COLO829 (cell line): ENCODE data around the gene NUDCD2.
"Not testable (repeated sequence)": the region's sequence is repeated elsewhere in the genome, so short reads cannot be mapped to it uniquely, and the experiment has no call there.

Experiments used
- DNase-seq: peaks from one replicate; pipeline ENCODE4 v3.0.0; 2012; ENCODE audit warnings: low spot score

NUDCD2 gene

GRCh38 chr5:163426128-163426527 is 33.8 kb downstream of the NUDCD2 start:
- DNase-seq = not testable (repeated sequence)

DNA sequence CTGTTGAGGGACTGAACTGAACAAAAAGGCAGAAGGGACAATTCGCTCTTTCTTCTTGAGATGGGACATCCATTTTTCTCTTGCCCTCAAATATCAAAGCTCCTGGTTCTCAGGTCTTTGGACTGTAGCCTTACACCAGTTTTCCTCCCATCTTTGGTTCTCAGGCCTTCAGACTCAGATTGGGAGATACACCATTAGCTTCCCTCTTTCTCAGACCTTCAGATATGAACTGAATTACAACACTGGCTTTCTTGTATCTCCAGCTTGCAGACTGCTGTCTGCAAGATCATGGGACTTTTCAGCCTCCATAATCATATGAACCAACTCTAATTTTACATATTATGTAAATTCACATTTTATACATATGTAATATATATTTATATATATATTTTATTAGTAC is 35.1 kb downstream of the NUDCD2 start:
- DNase-seq = no peak

GRCh38 chr5:163415673-163416072 is 44.2 kb downstream of the NUDCD2 start:
- DNase-seq = not testable (repeated sequence)

- no peak for DNase-seq
Observed at GRCh38 chr5:163410505-163410904, 49.4 kb downstream of the NUDCD2 start.

DNA sequence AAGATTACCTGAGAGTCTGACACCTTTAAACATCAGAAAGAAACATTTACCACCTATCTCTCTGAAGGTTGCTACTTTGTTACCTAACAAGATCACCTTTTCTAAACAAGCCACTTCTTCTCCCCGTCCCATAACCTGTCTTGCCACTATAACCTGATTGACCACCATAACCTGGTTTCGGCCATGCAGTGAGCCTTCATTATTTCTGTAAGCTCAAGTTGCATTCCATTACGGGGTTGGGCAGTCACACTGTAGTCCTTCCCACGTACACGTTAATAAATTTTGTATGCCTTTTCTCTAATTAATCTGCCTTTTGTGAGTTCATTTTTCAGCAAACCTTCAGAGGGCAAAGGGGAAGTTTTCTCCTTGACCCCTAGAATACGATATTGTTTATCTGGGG is 50.5 kb downstream of the NUDCD2 start:
- DNase-seq = no peak

GRCh38 chr5:163408311-163408923 is 51.5 kb downstream of the NUDCD2 start:
- DNase-seq = no peak

DNA sequence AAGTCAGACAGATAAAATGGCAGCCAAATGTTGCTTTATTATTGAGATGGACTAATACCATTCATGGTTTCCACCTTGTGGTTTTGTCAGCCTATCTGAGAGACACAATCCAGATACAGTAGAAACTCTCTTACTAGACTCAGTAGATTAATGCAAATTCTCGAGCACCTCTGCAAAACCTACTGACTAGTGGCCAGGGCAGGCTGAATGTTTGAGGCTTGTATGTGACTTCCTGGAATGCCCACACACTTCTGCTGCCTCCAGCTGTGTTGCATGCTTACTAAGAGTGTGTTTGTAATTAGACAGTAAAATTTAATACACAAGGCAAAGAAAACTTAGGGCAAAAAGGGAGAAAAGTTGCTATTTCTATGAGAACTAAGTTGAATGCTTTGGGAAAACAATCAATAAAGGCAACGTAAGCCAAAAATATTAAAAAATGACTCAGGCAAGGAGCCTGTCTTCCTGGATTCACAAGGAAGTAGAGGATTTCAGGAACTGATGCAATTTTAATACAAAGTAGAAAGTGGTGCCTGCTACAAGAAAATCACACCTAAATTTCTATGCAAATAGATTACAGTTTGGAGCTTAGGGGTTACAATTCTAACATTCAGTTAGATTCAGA is 52.8 kb downstream of the NUDCD2 start:
- DNase-seq = no peak

- no peak for DNase-seq
Observed at GRCh38 chr5:163404364-163405173, 55.3 kb downstream of the NUDCD2 start.

DNA sequence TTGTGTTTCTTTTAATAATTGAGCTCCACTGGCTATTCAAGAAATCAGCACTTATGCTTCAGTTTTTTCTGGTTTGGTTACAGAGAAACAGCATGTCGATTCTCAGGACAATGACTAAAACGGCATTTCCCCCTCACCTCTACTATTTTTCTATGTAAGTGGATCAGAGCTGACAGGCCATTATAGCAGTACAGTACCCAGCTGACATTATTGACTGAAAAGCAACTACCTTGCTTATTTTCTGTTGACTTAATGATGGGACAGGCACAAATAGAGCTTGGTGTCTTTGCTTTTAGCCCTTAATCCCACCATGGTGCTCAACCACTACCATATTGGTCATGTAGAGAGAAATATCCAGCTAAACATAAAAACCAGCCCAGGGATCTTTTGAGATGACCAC is 57.9 kb downstream of the NUDCD2 start:
- DNase-seq = no peak

DNA sequence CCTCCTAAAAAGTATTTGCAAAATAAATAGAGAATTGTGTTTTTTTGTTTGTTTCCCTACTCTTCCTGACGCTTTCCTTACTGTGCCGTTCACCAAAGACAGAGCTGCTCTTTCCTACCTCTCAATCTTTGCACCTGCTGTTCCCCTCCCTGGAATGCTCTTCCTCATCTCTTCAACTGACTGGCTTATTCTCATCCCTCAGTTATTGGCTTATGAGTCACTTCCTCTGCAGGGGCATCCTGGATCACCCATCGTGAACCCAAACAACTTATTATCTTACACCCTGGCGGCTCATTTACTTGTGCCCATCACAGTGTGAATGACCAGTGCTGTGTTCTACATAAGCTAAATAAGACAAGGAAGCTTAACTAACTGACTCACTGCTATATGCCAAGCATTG is 58.6 kb downstream of the NUDCD2 start:
- DNase-seq = no peak

GRCh38 chr5:163399923-163400322 is 60.0 kb downstream of the NUDCD2 start:
- DNase-seq = no peak

DNA sequence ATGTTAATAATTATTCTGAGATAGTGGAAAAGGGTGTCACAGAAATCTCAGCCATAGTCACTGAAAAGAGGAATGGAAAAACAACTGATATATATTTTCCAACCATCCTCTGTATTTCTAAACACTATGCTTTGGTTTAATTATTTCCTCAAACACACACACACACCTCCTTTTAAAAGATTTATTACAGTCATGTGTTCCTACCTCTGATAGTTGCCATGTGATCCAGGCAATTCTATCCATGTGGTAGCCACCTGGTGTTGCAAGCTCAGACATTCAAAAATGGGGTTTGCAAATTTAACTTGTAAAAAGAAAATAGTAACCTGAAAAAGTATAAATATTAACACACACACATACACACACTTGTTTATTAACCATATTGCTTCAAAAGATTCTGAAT is 62.5 kb downstream of the NUDCD2 start:
- no peak for DNase-seq

- DNase-seq = not testable (repeated sequence)
Observed at GRCh38 chr5:163396818-163397340, 63.0 kb downstream of the NUDCD2 start.
